HPDE6-E6E7 (cell line): ENCODE data around the gene MAD2L2.

Source experiments
- DNase-seq: peaks from one replicate; pipeline ENCODE4 v3.0.0; 2011; ENCODE audit warnings: missing footprints; ENCODE audit errors: extremely low spot score

The MAD2L2 gene

GRCh38 chr1:11682287-11682771 is 1.4 kb upstream of the MAD2L2 start:
- no peak for DNase-seq

- DNase-seq = peak; percentile 34
These were observed 478 bp downstream of the MAD2L2 start for GRCh38 chr1:11680270-11681070.

- DNase-seq = no peak
These were observed 2.5 kb downstream of the MAD2L2 start for GRCh38 chr1:11678442-11678841.

- DNase-seq = no peak
These were observed 4.4 kb downstream of the MAD2L2 start for GRCh38 chr1:11676386-11677103.

- DNase-seq = no peak
These were observed 5.6 kb downstream of the MAD2L2 start for GRCh38 chr1:11675325-11675724.

- DNase-seq = no peak
These were observed 6.5 kb downstream of the MAD2L2 start for GRCh38 chr1:11674488-11674887.

- no peak for DNase-seq
These were observed 7.7 kb downstream of the MAD2L2 start for GRCh38 chr1:11673089-11673769.

GRCh38 chr1:11671544-11672286 is 9.2 kb downstream of the MAD2L2 start:
- DNase-seq = no peak

GRCh38 chr1:11671205-11671543 is 9.8 kb downstream of the MAD2L2 start:
- no peak for DNase-seq

GRCh38 chr1:11670747-11671146 is 10.2 kb downstream of the MAD2L2 start:
- no peak for DNase-seq

- DNase-seq = no peak
These were observed 12.4 kb downstream of the MAD2L2 start for GRCh38 chr1:11668516-11668915.

GRCh38 chr1:11664336-11665065 is 16.4 kb downstream of the MAD2L2 start:
- DNase-seq = no peak

GRCh38 chr1:11661103-11661502 is 19.8 kb downstream of the MAD2L2 start:
- DNase-seq = no peak

- no peak for DNase-seq
These were observed 21.2 kb downstream of the MAD2L2 start for GRCh38 chr1:11659748-11660147.

GRCh38 chr1:11658542-11658941 is 22.4 kb downstream of the MAD2L2 start:
- no peak for DNase-seq

- no peak for DNase-seq
These were observed 23.3 kb downstream of the MAD2L2 start for GRCh38 chr1:11657654-11658053.

- no peak for DNase-seq
These were observed 25.8 kb downstream of the MAD2L2 start for GRCh38 chr1:11654939-11655808.

- DNase-seq = peak; percentile 78
These were observed 26.6 kb downstream of the MAD2L2 start, which contains the start of the genes FBXO2 and FBXO44 for GRCh38 chr1:11654137-11654938. TSS of gene FBXO2 (minus strand) at chr1:11654429. CDS start at chr1:11654340, 89 bp downstream. TSS of gene FBXO44 (plus strand) at chr1:11654877. CDS start at chr1:11655836, 959 bp downstream.

GRCh38 chr1:11653861-11654136 is 27.1 kb downstream of the MAD2L2 start:
- DNase-seq = no peak
